PFSK-1 (cell line): Measurements from ENCODE around the gene GALNT14.

Experiments
- FOXP2 ChIP-seq: optimal IDR thresholded peaks from 2 replicates; pipeline ENCODE3; 2011; ENCODE audit warnings: borderline replicate concordance, control low read depth, inconsistent platforms; ENCODE audit not compliant: insufficient read depth; ENCODE audit errors: extremely low read length, extremely low read depth
- POLR2AphosphoS5 ChIP-seq: IDR thresholded peaks from 2 replicates; pipeline ENCODE4 v1.6.1; 2012; ENCODE audit warnings: low read depth, mild to moderate bottlenecking, control low read depth, low read length, moderate library complexity
- REST ChIP-seq, 2 experiments: IDR thresholded peaks; 2 replicates each; pipeline versions ENCODE4 v1.6.1 to v1.8.0; 2011 to 2012; ENCODE audit warnings: low read depth in 2 of 2, low read length in 2 of 2, control low read depth in 1 of 2, inconsistent platforms in 1 of 2, mild to moderate bottlenecking in 1 of 2, moderate library complexity in 1 of 2; ENCODE audit not compliant: insufficient read depth in 1 of 2
- SIN3A ChIP-seq: IDR thresholded peaks from 2 replicates; pipeline ENCODE4 v1.6.1; 2012; ENCODE audit warnings: mild to moderate bottlenecking, low read length, moderate library complexity, borderline replicate concordance; ENCODE audit not compliant: insufficient read depth
- TAF1 ChIP-seq: IDR thresholded peaks from 2 replicates; pipeline ENCODE4 v1.6.1; 2012; ENCODE audit warnings: low read length, control low read depth, borderline replicate concordance; ENCODE audit not compliant: insufficient read depth

The GALNT14 gene

GRCh38 chr2:30992781-30993180, 145.5 kb downstream of the GALNT14 start:
- TF ChIP-seq REST (IDR thresholded peaks at IDR 0.05; ENCODE audit: insufficient read depth in 1 of 2, low read depth in 2 of 2, low read length in 2 of 2) (no peak), POLR2AphosphoS5 (no peak), FOXP2 (no peak), TAF1 (no peak), SIN3A (no peak)

- TF ChIP-seq TAF1, result no peak
- no peak for TF ChIP-seq POLR2AphosphoS5
- TF ChIP-seq FOXP2, result no peak
- no peak for TF ChIP-seq SIN3A
- no peak for TF ChIP-seq REST (IDR thresholded peaks at IDR 0.05; ENCODE audit: insufficient read depth in 1 of 2, low read depth in 2 of 2, low read length in 2 of 2)
These were observed 147.6 kb downstream of the GALNT14 start for GRCh38 chr2:30990671-30991070.

- no peak for TF ChIP-seq FOXP2
These were observed 148.1 kb downstream of the GALNT14 start for GRCh38 chr2:30990176-30990575.

GRCh38 chr2:30989746-30990145, 148.5 kb downstream of the GALNT14 start:
- no peak for TF ChIP-seq POLR2AphosphoS5
- TF ChIP-seq TAF1, result no peak
- TF ChIP-seq FOXP2, result no peak
- TF ChIP-seq SIN3A, result no peak
- no peak for TF ChIP-seq REST (IDR thresholded peaks at IDR 0.05; ENCODE audit: insufficient read depth in 1 of 2, low read depth in 2 of 2, low read length in 2 of 2)

- TF ChIP-seq REST (IDR thresholded peaks at IDR 0.05; ENCODE audit: insufficient read depth in 1 of 2, low read depth in 2 of 2, low read length in 2 of 2), result no peak
- TF ChIP-seq POLR2AphosphoS5, result no peak
- TF ChIP-seq SIN3A, result no peak
- TF ChIP-seq FOXP2, result no peak
- no peak for TF ChIP-seq TAF1
These were observed 150.7 kb downstream of the GALNT14 start for GRCh38 chr2:30987566-30987965.
